Parathyroid adenoma (tissue), 2 donors: Measurements from ENCODE around the gene CRMP1.

Source experiments
- H2AFZ ChIP-seq: fragments of 300-600 bp; sonication (generic); one replicate; pipeline ENCODE4 v1.7.0; 2017; ENCODE audit warnings: antibody characterized with exemption, mild to moderate bottlenecking
- H3K27ac ChIP-seq: fragments of 300-600 bp; sonication (generic); one replicate; pipeline ENCODE4 v1.7.0; 2017
- H3K27me3 ChIP-seq: fragments of 300-600 bp; sonication (generic); one replicate; pipeline ENCODE4 v1.7.0; 2017; ENCODE audit warnings: low read length; ENCODE audit not compliant: control insufficient read depth, insufficient read depth
- H3K36me3 ChIP-seq: fragments of 300-600 bp; sonication (generic); one replicate; pipeline ENCODE4 v1.7.0; 2017; ENCODE audit warnings: low read length; ENCODE audit not compliant: control insufficient read depth, insufficient read depth
- H3K4me1 ChIP-seq: fragments of 300-600 bp; sonication (generic); one replicate; pipeline ENCODE4 v1.7.0; 2017; ENCODE audit warnings: control low read depth
- H3K4me2 ChIP-seq: fragments of 300-600 bp; sonication (generic); one replicate; pipeline ENCODE4 v1.7.0; 2017; ENCODE audit warnings: low read length
- H3K4me3 ChIP-seq: fragments of 300-600 bp; sonication (generic); one replicate; pipeline ENCODE4 v1.7.0; 2017; ENCODE audit warnings: low read depth, low read length
- H3K79me2 ChIP-seq: fragments of 300-600 bp; sonication (generic); one replicate; pipeline ENCODE4 v1.7.0; 2017; ENCODE audit warnings: control low read depth
- H3K9ac ChIP-seq: fragments of 300-600 bp; sonication (generic); one replicate; pipeline ENCODE4 v1.7.0; 2017; ENCODE audit warnings: mild to moderate bottlenecking
- H3K9me3 ChIP-seq: fragments of 300-600 bp; sonication (generic); one replicate; pipeline ENCODE4 v1.7.0; 2017; ENCODE audit warnings: low read length; ENCODE audit not compliant: control insufficient read depth
- TF ChIP-seq, protein P1 (sequence below): fragments of 300-600 bp; sonication (generic); IDR thresholded peaks from one replicate; pipeline ENCODE4 v1.7.0; 2017; ENCODE audit warnings: antibody characterized with exemption, mild to moderate bottlenecking
- donor health status: primary hyperparathyroidism.

CRMP1 gene

GRCh38 chr4:5795580-5795979 lies 97.3 kb downstream of the CRMP1 start:
- TF ChIP-seq, protein P1, sequence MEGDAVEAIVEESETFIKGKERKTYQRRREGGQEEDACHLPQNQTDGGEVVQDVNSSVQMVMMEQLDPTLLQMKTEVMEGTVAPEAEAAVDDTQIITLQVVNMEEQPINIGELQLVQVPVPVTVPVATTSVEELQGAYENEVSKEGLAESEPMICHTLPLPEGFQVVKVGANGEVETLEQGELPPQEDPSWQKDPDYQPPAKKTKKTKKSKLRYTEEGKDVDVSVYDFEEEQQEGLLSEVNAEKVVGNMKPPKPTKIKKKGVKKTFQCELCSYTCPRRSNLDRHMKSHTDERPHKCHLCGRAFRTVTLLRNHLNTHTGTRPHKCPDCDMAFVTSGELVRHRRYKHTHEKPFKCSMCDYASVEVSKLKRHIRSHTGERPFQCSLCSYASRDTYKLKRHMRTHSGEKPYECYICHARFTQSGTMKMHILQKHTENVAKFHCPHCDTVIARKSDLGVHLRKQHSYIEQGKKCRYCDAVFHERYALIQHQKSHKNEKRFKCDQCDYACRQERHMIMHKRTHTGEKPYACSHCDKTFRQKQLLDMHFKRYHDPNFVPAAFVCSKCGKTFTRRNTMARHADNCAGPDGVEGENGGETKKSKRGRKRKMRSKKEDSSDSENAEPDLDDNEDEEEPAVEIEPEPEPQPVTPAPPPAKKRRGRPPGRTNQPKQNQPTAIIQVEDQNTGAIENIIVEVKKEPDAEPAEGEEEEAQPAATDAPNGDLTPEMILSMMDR: no peak
- H3K9me3 ChIP-seq: no peaks in the 10 kb centered on the region
- no peak overlapping the region for H3K9ac ChIP-seq
- H3K27ac ChIP-seq: no peak overlapping the region
- no peaks in the 10 kb centered on the region for H3K79me2 ChIP-seq
- H2AFZ ChIP-seq: no peak overlapping the region
- no peak overlapping the region for H3K4me2 ChIP-seq
- no peak overlapping the region for H3K4me3 ChIP-seq
- no peaks in the 10 kb centered on the region for H3K4me1 ChIP-seq
- H3K27me3 ChIP-seq: no peaks in the 10 kb centered on the region
- H3K36me3 ChIP-seq: no peaks in the 10 kb centered on the region

DNA sequence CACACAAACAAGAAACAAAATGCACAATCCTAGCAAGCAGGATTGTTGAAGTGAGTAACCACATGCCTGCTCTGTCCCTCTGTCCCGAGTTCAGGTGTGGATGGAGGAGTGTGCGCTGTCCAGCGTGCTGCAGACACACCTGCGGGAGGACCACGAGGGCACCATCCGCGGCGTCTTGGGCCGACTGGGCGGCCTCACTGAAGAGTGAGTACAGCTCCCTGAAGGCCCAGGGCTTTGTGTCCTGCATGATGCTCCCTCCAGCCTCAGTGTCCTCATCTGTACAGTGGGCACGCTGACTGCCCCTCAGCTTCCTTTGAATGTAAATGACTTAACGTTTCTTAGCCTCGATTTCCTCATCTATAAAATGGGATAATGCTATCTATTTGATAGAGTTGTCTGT lies 99.4 kb downstream of the CRMP1 start:
- Histone ChIP-seq H3K36me3 (no peaks in the 10 kb centered on the region), H3K9me3 (no peaks in the 10 kb centered on the region), H2AFZ (no peak overlapping the region), H3K4me1 (no peaks in the 10 kb centered on the region), H3K79me2 (no peaks in the 10 kb centered on the region), H3K4me2 (no peak overlapping the region), H3K4me3 (no peak overlapping the region), H3K9ac (no peak overlapping the region), H3K27ac (no peak overlapping the region), H3K27me3 (no peaks in the 10 kb centered on the region)
- TF ChIP-seq, protein P1: no peak

DNA sequence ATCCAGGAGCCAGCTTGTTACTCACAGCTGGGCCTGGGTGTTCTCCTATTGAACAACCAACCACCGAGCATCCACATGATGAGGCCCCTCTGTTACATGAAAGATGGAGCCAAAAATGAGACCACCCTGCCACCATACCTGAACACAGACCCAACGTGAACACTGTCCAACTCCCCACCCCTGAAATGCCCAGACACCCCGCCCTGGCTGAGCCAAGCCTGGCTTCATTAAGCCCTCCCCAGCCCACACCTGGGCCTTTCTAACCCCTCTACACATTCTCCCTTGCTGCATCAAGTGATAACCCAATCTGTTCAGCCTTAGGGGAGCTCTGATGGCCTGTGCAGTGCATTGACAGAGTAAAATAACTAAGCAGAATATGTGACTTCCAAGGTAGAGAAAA lies 101.2 kb downstream of the CRMP1 start:
- H3K9ac ChIP-seq: no peak overlapping the region
- H3K27ac ChIP-seq: no peak overlapping the region
- H3K4me3 ChIP-seq: no peak overlapping the region
- no peak overlapping the region for H3K4me2 ChIP-seq
- TF ChIP-seq, protein P1: no peak
- no peaks in the 10 kb centered on the region for H3K4me1 ChIP-seq
- no peaks in the 10 kb centered on the region for H3K36me3 ChIP-seq
- no peaks in the 10 kb centered on the region for H3K9me3 ChIP-seq
- no peaks in the 10 kb centered on the region for H3K27me3 ChIP-seq
- H2AFZ ChIP-seq: no peak overlapping the region
- H3K79me2 ChIP-seq: no peaks in the 10 kb centered on the region

- Histone ChIP-seq H3K36me3 (no peaks in the 10 kb centered on the region), H3K79me2 (no peaks in the 10 kb centered on the region), H3K4me2 (no peak overlapping the region), H3K9me3 (no peaks in the 10 kb centered on the region), H2AFZ (no peak overlapping the region), H3K4me1 (no peaks in the 10 kb centered on the region), H3K27ac (no peak overlapping the region), H3K9ac (no peak overlapping the region), H3K4me3 (no peak overlapping the region), H3K27me3 (no peaks in the 10 kb centered on the region)
- TF ChIP-seq, protein P1: no peak
Observed at GRCh38 chr4:5790546-5790857, 102.4 kb downstream of the CRMP1 start.

DNA sequence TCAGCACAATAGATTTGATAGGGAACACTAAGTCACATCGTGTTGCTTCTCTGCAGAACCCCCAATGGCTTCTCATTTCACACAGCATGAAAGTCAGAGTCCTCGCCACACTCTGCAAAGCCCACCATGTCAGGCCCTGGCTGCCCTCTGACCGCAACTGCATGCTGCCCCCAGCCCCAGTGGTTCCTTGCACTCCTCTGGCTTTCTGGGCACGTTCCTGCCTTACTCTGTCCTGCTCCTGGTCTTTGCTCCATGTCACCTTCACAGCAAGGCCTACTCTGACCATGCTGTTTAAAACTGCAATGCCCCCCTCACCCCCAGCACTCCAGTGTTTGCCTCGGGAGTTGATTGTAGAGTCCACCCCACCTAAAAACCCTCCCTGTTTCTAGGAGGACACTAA lies 103.7 kb downstream of the CRMP1 start:
- Histone ChIP-seq H3K4me2 (no peak overlapping the region), H3K4me3 (no peak overlapping the region), H3K36me3 (no peaks in the 10 kb centered on the region), H3K27ac (no peak overlapping the region), H3K4me1 (no peaks in the 10 kb centered on the region), H2AFZ (no peak overlapping the region), H3K79me2 (no peaks in the 10 kb centered on the region), H3K9ac (no peak overlapping the region), H3K9me3 (no peaks in the 10 kb centered on the region), H3K27me3 (no peaks in the 10 kb centered on the region)
- TF ChIP-seq, protein P1: no peak
